GM23338 (cell line): ENCODE results near the gene SEC11A. TPM values are rescaled to one million over a fixed set of nuclear protein-coding genes. Genes with fewer than 3 reads are reported as not detected.

Experiments used
- ATAC-seq: fragments of 200-7000 bp; cut with Tn5 transposase; 3 replicates; pipeline ENCODE4 v1.9.1; 2020
- DNase-seq: peaks from one replicate; pipeline ENCODE4 v3.0.0-alpha.2; 2015; ENCODE audit warnings: low spot score
- H2AFZ ChIP-seq: fragments of 200-600 bp; sonication (generic); 2 replicates; pipeline ENCODE4 v1.8.0; 2016; ENCODE audit warnings: antibody characterized with exemption, mild to moderate bottlenecking, moderate library complexity
- H3F3A ChIP-seq: fragments of 200-600 bp; sonication (generic); replicated peaks from 2 replicates; pipeline ENCODE4 v1.8.0; 2017; ENCODE audit warnings: antibody characterized with exemption, mixed run types, low read depth
- H3K27ac ChIP-seq: fragments of 200-600 bp; sonication (generic); 2 replicates; pipeline ENCODE4 v1.6.1; 2016; ENCODE audit warnings: low read depth
- H3K27me3 ChIP-seq: fragments of 200-600 bp; sonication (generic); 2 replicates; pipeline ENCODE4 v1.8.0; 2016; ENCODE audit warnings: mild to moderate bottlenecking, mixed run types, moderate library complexity; ENCODE audit not compliant: insufficient read depth
- H3K36me3 ChIP-seq: fragments of 200-600 bp; sonication (generic); 2 replicates; pipeline ENCODE4 v1.8.0; 2016; ENCODE audit warnings: mild to moderate bottlenecking; ENCODE audit not compliant: insufficient read depth
- H3K4me1 ChIP-seq: fragments of 200-600 bp; sonication (generic); 2 replicates; pipeline ENCODE4 v1.8.0; 2016; ENCODE audit warnings: mild to moderate bottlenecking, moderate library complexity; ENCODE audit not compliant: insufficient read depth
- H3K4me2 ChIP-seq: fragments of 200-600 bp; sonication (generic); 2 replicates; pipeline ENCODE4 v1.7.1; 2017; ENCODE audit warnings: mixed run types
- H3K4me3 ChIP-seq: fragments of 200-600 bp; sonication (generic); 2 replicates; pipeline ENCODE4 v1.6.1; 2016; ENCODE audit warnings: mixed run types
- H3K79me2 ChIP-seq: fragments of 200-600 bp; sonication (generic); replicated peaks from 2 replicates; pipeline ENCODE4 v1.8.0; 2017; ENCODE audit warnings: mild to moderate bottlenecking; ENCODE audit not compliant: insufficient read depth
- H3K9me2 ChIP-seq: fragments of 200-600 bp; sonication (generic); 2 replicates; pipeline ENCODE4 v1.8.0; 2017; ENCODE audit not compliant: insufficient read depth
- H4K20me1 ChIP-seq: fragments of 200-600 bp; sonication (generic); replicated peaks from 2 replicates; pipeline ENCODE4 v1.8.0; 2017; ENCODE audit warnings: mild to moderate bottlenecking; ENCODE audit not compliant: insufficient read depth
- H3K27ac Mint-ChIP-seq: 2 replicates; pipeline ENCODE4 v1.8.0; 2020; ENCODE audit warnings: inconsistent platforms, mild to moderate bottlenecking, moderate library complexity, mixed read lengths
- H3K27me3 Mint-ChIP-seq: 3 replicates; pipeline ENCODE4 v1.8.0; 2022; ENCODE audit warnings: low read depth, mild to moderate bottlenecking, moderate library complexity, mixed read lengths, inconsistent platforms; ENCODE audit not compliant: insufficient read depth, poor library complexity
- H3K36me3 Mint-ChIP-seq: 3 replicates; pipeline ENCODE4 v1.8.0; 2021; ENCODE audit warnings: low read depth, mild to moderate bottlenecking, inconsistent platforms, moderate library complexity, mixed read lengths
- H3K4me1 Mint-ChIP-seq: 3 replicates; pipeline ENCODE4 v1.8.0; 2020; ENCODE audit warnings: mild to moderate bottlenecking, inconsistent platforms, mixed read lengths
- H3K4me3 Mint-ChIP-seq: 3 replicates; pipeline ENCODE4 v1.8.0; 2021; ENCODE audit warnings: moderate library complexity, mild to moderate bottlenecking, inconsistent platforms, mixed read lengths
- H3K9me3 Mint-ChIP-seq: 3 replicates; pipeline ENCODE4 v1.8.0; 2020; ENCODE audit warnings: moderate library complexity, mild to moderate bottlenecking, inconsistent platforms, mixed read lengths
- CREB1 ChIP-seq: fragments of 250-450 bp; sonication (Bioruptor Pico); IDR thresholded peaks from 2 replicates; pipeline ENCODE4 v1.5.0; 2020; ENCODE audit warnings: low read depth, mild to moderate bottlenecking, moderate library complexity
- ETS1 ChIP-seq: IDR thresholded peaks from 2 replicates; pipeline ENCODE4 v1.6.1; 2016; ENCODE audit warnings: antibody characterized with exemption
- NANOG ChIP-seq: IDR thresholded peaks from 2 replicates; pipeline ENCODE4 v1.6.1; 2016; ENCODE audit warnings: antibody characterized with exemption, borderline replicate concordance
- POLR2AphosphoS5 ChIP-seq: IDR thresholded peaks from 2 replicates; pipeline ENCODE4 v1.6.1; 2016; ENCODE audit warnings: antibody characterized with exemption, low read depth
- polyA plus RNA-seq: library from polyadenylated mRNA; unstranded; fragments of >200 nt; fragmentation: Nextera tagmentation; extraction: Ambion mirVana; gene quantifications from 2 replicates; pipeline ENCODE4 v1.2.1, GENCODE V29; 2016
- total RNA-seq: library from RNA; depleted of rRNA; stranded (reverse); fragments of >200 nt; shearing (Covaris generic); gene quantifications from 2 replicates; pipeline ENCODE4 v1.2.3, GENCODE V29; 2014
- TF ChIP-seq, protein P1 (sequence below): IDR thresholded peaks from one replicate; pipeline ENCODE4 v1.6.1; 2018; ENCODE audit warnings: antibody characterized with exemption; ENCODE audit not compliant: unreplicated experiment
- TF ChIP-seq, protein P2 (sequence below): fragments of 250-450 bp; sonication (Bioruptor Pico); IDR thresholded peaks from 2 replicates; pipeline ENCODE4 v1.5.0; 2020; ENCODE audit warnings: mild to moderate bottlenecking, moderate library complexity

The SEC11A gene
- total and polyA plus RNA-seq, 2 experiments from 2014 or later = 191 to 257 TPM

DNA sequence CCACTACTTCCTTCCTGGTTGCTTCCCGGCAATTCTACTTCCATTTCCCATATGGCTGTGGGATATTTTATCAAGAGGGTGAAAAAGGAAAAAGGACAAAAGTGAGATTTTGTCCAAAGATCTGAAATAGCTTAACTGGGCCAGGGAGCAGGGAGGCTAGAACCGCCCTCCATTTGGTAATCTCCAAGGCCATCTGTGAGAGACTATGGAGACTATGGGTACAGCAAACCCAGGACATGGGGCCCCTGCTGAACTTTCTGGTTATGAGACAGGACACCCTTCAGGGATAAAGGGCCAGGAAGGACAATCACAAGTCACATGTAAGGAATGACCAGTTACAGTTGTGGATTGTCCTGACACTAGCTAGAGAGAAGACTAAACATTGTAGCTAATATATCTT lies 90.8 kb downstream of the SEC11A start:
- no peak for DNase-seq
- Histone ChIP-seq H3K4me3 (no peak overlapping the region), H4K20me1 (peaks cover 17% of the 10 kb centered on the region), H3F3A (peaks cover 13% of the 10 kb centered on the region; the same call in 1 of the 2 replicates), H3K36me3 (peaks cover 40% of the 10 kb centered on the region), H3K79me2 (peaks cover 35% of the 10 kb centered on the region), H3K27ac (no peak overlapping the region; the same call in 1 of the 2 replicates), H3K9me2 (peaks cover 4% of the 10 kb centered on the region; the same call in 1 of the 2 replicates), H2AFZ (no peak overlapping the region), H3K4me1 (peaks cover 2% of the 10 kb centered on the region), H3K27me3 (no peaks in the 10 kb centered on the region), H3K4me2 (no peak overlapping the region)
- no peak for ATAC-seq
- TF ChIP-seq CREB1 (CRISPR knock-in tag) = no peak
- no peak for TF ChIP-seq POLR2AphosphoS5
- no peak for TF ChIP-seq ETS1
- TF ChIP-seq, protein P1, sequence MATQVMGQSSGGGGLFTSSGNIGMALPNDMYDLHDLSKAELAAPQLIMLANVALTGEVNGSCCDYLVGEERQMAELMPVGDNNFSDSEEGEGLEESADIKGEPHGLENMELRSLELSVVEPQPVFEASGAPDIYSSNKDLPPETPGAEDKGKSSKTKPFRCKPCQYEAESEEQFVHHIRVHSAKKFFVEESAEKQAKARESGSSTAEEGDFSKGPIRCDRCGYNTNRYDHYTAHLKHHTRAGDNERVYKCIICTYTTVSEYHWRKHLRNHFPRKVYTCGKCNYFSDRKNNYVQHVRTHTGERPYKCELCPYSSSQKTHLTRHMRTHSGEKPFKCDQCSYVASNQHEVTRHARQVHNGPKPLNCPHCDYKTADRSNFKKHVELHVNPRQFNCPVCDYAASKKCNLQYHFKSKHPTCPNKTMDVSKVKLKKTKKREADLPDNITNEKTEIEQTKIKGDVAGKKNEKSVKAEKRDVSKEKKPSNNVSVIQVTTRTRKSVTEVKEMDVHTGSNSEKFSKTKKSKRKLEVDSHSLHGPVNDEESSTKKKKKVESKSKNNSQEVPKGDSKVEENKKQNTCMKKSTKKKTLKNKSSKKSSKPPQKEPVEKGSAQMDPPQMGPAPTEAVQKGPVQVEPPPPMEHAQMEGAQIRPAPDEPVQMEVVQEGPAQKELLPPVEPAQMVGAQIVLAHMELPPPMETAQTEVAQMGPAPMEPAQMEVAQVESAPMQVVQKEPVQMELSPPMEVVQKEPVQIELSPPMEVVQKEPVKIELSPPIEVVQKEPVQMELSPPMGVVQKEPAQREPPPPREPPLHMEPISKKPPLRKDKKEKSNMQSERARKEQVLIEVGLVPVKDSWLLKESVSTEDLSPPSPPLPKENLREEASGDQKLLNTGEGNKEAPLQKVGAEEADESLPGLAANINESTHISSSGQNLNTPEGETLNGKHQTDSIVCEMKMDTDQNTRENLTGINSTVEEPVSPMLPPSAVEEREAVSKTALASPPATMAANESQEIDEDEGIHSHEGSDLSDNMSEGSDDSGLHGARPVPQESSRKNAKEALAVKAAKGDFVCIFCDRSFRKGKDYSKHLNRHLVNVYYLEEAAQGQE = no peak
- no peak for TF ChIP-seq NANOG
- TF ChIP-seq, protein P2, sequence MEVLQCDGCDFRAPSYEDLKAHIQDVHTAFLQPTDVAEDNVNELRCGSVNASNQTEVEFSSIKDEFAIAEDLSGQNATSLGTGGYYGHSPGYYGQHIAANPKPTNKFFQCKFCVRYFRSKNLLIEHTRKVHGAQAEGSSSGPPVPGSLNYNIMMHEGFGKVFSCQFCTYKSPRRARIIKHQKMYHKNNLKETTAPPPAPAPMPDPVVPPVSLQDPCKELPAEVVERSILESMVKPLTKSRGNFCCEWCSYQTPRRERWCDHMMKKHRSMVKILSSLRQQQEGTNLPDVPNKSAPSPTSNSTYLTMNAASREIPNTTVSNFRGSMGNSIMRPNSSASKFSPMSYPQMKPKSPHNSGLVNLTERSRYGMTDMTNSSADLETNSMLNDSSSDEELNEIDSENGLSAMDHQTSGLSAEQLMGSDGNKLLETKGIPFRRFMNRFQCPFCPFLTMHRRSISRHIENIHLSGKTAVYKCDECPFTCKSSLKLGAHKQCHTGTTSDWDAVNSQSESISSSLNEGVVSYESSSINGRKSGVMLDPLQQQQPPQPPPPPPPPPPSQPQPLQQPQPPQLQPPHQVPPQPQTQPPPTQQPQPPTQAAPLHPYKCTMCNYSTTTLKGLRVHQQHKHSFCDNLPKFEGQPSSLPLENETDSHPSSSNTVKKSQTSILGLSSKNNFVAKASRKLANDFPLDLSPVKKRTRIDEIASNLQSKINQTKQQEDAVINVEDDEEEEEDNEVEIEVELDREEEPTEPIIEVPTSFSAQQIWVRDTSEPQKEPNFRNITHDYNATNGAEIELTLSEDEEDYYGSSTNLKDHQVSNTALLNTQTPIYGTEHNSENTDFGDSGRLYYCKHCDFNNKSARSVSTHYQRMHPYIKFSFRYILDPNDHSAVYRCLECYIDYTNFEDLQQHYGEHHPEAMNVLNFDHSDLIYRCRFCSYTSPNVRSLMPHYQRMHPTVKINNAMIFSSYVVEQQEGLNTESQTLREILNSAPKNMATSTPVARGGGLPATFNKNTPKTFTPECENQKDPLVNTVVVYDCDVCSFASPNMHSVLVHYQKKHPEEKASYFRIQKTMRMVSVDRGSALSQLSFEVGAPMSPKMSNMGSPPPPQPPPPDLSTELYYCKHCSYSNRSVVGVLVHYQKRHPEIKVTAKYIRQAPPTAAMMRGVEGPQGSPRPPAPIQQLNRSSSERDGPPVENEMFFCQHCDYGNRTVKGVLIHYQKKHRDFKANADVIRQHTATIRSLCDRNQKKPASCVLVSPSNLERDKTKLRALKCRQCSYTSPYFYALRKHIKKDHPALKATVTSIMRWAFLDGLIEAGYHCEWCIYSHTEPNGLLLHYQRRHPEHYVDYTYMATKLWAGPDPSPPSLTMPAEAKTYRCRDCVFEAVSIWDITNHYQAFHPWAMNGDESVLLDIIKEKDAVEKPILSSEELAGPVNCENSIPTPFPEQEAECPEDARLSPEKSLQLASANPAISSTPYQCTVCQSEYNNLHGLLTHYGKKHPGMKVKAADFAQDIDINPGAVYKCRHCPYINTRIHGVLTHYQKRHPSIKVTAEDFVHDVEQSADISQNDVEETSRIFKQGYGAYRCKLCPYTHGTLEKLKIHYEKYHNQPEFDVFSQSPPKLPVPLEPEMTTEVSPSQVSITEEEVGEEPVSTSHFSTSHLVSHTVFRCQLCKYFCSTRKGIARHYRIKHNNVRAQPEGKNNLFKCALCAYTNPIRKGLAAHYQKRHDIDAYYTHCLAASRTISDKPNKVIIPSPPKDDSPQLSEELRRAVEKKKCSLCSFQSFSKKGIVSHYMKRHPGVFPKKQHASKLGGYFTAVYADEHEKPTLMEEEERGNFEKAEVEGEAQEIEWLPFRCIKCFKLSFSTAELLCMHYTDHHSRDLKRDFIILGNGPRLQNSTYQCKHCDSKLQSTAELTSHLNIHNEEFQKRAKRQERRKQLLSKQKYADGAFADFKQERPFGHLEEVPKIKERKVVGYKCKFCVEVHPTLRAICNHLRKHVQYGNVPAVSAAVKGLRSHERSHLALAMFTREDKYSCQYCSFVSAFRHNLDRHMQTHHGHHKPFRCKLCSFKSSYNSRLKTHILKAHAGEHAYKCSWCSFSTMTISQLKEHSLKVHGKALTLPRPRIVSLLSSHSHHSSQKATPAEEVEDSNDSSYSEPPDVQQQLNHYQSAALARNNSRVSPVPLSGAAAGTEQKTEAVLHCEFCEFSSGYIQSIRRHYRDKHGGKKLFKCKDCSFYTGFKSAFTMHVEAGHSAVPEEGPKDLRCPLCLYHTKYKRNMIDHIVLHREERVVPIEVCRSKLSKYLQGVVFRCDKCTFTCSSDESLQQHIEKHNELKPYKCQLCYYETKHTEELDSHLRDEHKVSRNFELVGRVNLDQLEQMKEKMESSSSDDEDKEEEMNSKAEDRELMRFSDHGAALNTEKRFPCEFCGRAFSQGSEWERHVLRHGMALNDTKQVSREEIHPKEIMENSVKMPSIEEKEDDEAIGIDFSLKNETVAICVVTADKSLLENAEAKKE (CRISPR knock-in tag) = no peak
- peaks cover 24% of the 10 kb centered on the region for H3K27me3 Mint-ChIP-seq
- H3K4me1 Mint-ChIP-seq = peaks cover 10% of the 10 kb centered on the region
- H3K27ac Mint-ChIP-seq = no peak overlapping the region
- peaks cover 43% of the 10 kb centered on the region for H3K9me3 Mint-ChIP-seq
- H3K4me3 Mint-ChIP-seq = no peak overlapping the region
- peaks cover 63% of the 10 kb centered on the region for H3K36me3 Mint-ChIP-seq
